CD4-positive, alpha-beta T cell (primary cell): ENCODE measurements around the gene CCDC175. TPM values are rescaled to one million over a fixed set of nuclear protein-coding genes. Genes with fewer than 3 reads are reported as not detected.

Experiments used
- ATAC-seq: fragments of 200-7000 bp; cut with Tn5 transposase; one replicate; pipeline ENCODE4 v1.10.0; 2022; ENCODE audit warnings: mild to moderate bottlenecking; ENCODE audit not compliant: poor library complexity
- CTCF ChIA-PET: fragments of 350-600 bp; sonication (Branson Sonifier 250); formaldehyde crosslinking; loops from one replicate; lab custom pipeline; 2021; ENCODE audit warnings: antibody characterized with exemption, inconsistent platforms; lab: Charles Lee
- POLR2A ChIA-PET: fragments of 350-600 bp; sonication (Branson Sonifier 250); formaldehyde crosslinking; loops from one replicate; lab custom pipeline; 2021; ENCODE audit warnings: antibody characterized with exemption, inconsistent platforms; lab: Charles Lee
- DNase-seq, 14 experiments: peaks; one replicate each; pipeline ENCODE4 v3.0.0-alpha.2; 2013 to 2020; ENCODE audit warnings: mixed read lengths in 2 of 14
- H3K27ac ChIP-seq, 2 donors: one replicate each; pipeline versions ENCODE4 v1.5.1 to v1.7.0; 2013; ENCODE audit warnings: low read length in 2 of 2, low read depth in 1 of 2, mild to moderate bottlenecking in 1 of 2
- H3K27me3 ChIP-seq, 2 experiments: 1 replicate in 1 of 2; 2 replicates in 1 of 2; pipeline versions ENCODE4 v1.6.1 to v1.7.0; 2013; ENCODE audit warnings: low read length in 2 of 2, control low read depth in 1 of 2, mild to moderate bottlenecking in 1 of 2, moderate library complexity in 1 of 2; ENCODE audit not compliant: insufficient read depth in 2 of 2, control insufficient read depth in 1 of 2
- H3K36me3 ChIP-seq: one replicate; pipeline ENCODE4 v1.6.1; 2013; ENCODE audit warnings: low read length, control low read depth; ENCODE audit not compliant: insufficient read depth
- H3K4me1 ChIP-seq: one replicate; pipeline ENCODE4 v1.6.1; 2013; ENCODE audit warnings: low read length, control low read depth; ENCODE audit not compliant: insufficient read depth
- H3K4me3 ChIP-seq: one replicate; pipeline ENCODE4 v1.5.1; 2013; ENCODE audit warnings: mild to moderate bottlenecking, low read length, moderate library complexity
- H3K9me3 ChIP-seq, 2 experiments: 1 replicate in 1 of 2; 2 replicates in 1 of 2; pipeline versions ENCODE4 v1.6.1 to v1.7.0; 2013; ENCODE audit warnings: low read length in 2 of 2, mild to moderate bottlenecking in 2 of 2, control low read depth in 1 of 2, moderate library complexity in 1 of 2; ENCODE audit not compliant: control insufficient read depth in 1 of 2, insufficient read depth in 1 of 2
- H3K27ac Mint-ChIP-seq: one replicate; pipeline ENCODE4 v1.8.0; 2020; ENCODE audit warnings: mixed read lengths
- H3K27me3 Mint-ChIP-seq: one replicate; pipeline ENCODE4 v1.8.0; 2021; ENCODE audit warnings: mixed read lengths
- H3K36me3 Mint-ChIP-seq: one replicate; pipeline ENCODE4 v1.8.0; 2021; ENCODE audit warnings: low read depth, mixed read lengths
- H3K4me1 Mint-ChIP-seq: one replicate; pipeline ENCODE4 v1.8.0; 2021; ENCODE audit warnings: low read depth, mixed read lengths
- H3K4me3 Mint-ChIP-seq: one replicate; pipeline ENCODE4 v1.8.0; 2020; ENCODE audit warnings: mild to moderate bottlenecking, mixed read lengths
- H3K9me3 Mint-ChIP-seq: one replicate; pipeline ENCODE4 v1.8.0; 2020; ENCODE audit warnings: mixed read lengths
- CTCF ChIP-seq: fragments of 200-600 bp; IDR thresholded peaks from one replicate; pipeline ENCODE4 v1.8.0; 2022; ENCODE audit warnings: antibody characterized with exemption, mild to moderate bottlenecking
- intact Hi-C, 2 experiments: fragments of 100-400 bp; cut with DNase I in 1 of 2; cut with micrococcal nuclease in 1 of 2; formaldehyde crosslinking; loops; one replicate each; pipeline versions ENCODE4 v1.15.1 to v1.9.0; 2023 to 2025; cut with DNase I, micrococcal nuclease
- total RNA-seq, 174 experiments: library from RNA in 2 of 174; stranded (reverse) in 2 of 174; gene quantifications; one replicate each; pipeline ENCODE4 v1.2.3 and lab custom pipeline; 2021 to 2026

CCDC175 gene
- total RNA-seq, 2 experiments from 2014 or later, result not detected

GRCh38 chr14:59601056-59601455 lies 24.4 kb upstream of the CCDC175 start:
- H3K27me3 ChIP-seq, result no peaks in the 10 kb centered on the region
- no peaks in the 10 kb centered on the region for H3K36me3 ChIP-seq
- H3K4me1 ChIP-seq, result no peaks in the 10 kb centered on the region
- no peak for DNase-seq
- no peak overlapping the region for H3K4me3 ChIP-seq
- ChIA-PET POLR2A (no interaction called here), CTCF (no interaction called here)
- Mint-ChIP-seq H3K27ac (no peak overlapping the region), H3K4me1 (no peaks in the 10 kb centered on the region), H3K27me3 (peaks cover 15% of the 10 kb centered on the region), H3K9me3 (no peaks in the 10 kb centered on the region), H3K36me3 (no peaks in the 10 kb centered on the region), H3K4me3 (no peak overlapping the region)
- TF ChIP-seq CTCF, result no peak
- no peaks in the 10 kb centered on the region for H3K9me3 ChIP-seq
- ATAC-seq, result no peak
- intact Hi-C loops, result no loop called here
- no peak overlapping the region for H3K27ac ChIP-seq

- no peaks in the 10 kb centered on the region for H3K27me3 ChIP-seq
- Mint-ChIP-seq H3K9me3 (no peaks in the 10 kb centered on the region), H3K27me3 (peaks cover 15% of the 10 kb centered on the region), H3K27ac (no peak overlapping the region), H3K36me3 (no peaks in the 10 kb centered on the region), H3K4me3 (no peak overlapping the region), H3K4me1 (no peaks in the 10 kb centered on the region)
- no peak overlapping the region for H3K27ac ChIP-seq
- H3K9me3 ChIP-seq, result no peaks in the 10 kb centered on the region
- no peak for ATAC-seq
- no peak for DNase-seq
- ChIA-PET POLR2A (no interaction called here), CTCF (no interaction called here)
- H3K4me3 ChIP-seq, result no peak overlapping the region
- H3K36me3 ChIP-seq, result no peaks in the 10 kb centered on the region
- TF ChIP-seq CTCF, result no peak
- intact Hi-C loops, result no loop called here
- H3K4me1 ChIP-seq, result no peaks in the 10 kb centered on the region
These were observed 23.8 kb upstream of the CCDC175 start for GRCh38 chr14:59600211-59600945.

- DNase-seq (no peak), ATAC-seq (no peak)
- no peaks in the 10 kb centered on the region for H3K36me3 Mint-ChIP-seq
- H3K36me3 ChIP-seq, result no peaks in the 10 kb centered on the region
- H3K27ac Mint-ChIP-seq, result no peak overlapping the region
- TF ChIP-seq CTCF, result no peak
- H3K27me3 Mint-ChIP-seq, result peaks cover 19% of the 10 kb centered on the region
- no peak overlapping the region for H3K4me3 Mint-ChIP-seq
- no peaks in the 10 kb centered on the region for H3K4me1 ChIP-seq
- no peak overlapping the region for H3K4me3 ChIP-seq
- peaks cover 0 to 3% of the 10 kb centered on the region in 2 experiments for H3K9me3 ChIP-seq
- H3K27ac ChIP-seq, result no peak overlapping the region
- no peaks in the 10 kb centered on the region for H3K4me1 Mint-ChIP-seq
- peaks cover 0 to 2% of the 10 kb centered on the region in 2 experiments for H3K27me3 ChIP-seq
- H3K9me3 Mint-ChIP-seq, result peaks cover 3% of the 10 kb centered on the region
- ChIA-PET POLR2A (no interaction called here), CTCF (no interaction called here)
- intact Hi-C loops, result no loop called here
These were observed 18.5 kb upstream of the CCDC175 start for GRCh38 chr14:59595071-59595470.
